HK-2 (cell line): ENCODE results near the gene ACTG2.

Experiments used
- DNase-seq: peaks from one replicate; pipeline ENCODE4 v3.0.0-alpha.2; 2018; ENCODE audit not compliant: unreplicated experiment

ACTG2 gene

DNA sequence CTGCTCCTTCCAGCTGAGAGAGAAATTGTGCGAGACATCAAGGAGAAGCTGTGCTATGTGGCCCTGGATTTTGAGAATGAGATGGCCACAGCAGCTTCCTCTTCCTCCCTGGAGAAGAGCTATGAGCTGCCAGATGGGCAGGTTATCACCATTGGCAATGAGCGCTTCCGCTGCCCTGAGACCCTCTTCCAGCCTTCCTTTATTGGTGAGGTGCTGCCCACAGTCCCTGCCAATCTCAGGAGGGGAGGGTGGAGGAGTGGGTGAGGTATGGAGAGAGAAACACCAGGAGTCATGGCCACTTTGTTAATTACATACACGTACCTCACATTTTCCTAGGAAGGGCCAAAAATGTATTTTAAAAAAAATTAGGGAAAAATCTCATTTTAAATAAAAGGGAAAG, 21.9 kb downstream of the ACTG2 start:
- DNase-seq: no peak

DNA sequence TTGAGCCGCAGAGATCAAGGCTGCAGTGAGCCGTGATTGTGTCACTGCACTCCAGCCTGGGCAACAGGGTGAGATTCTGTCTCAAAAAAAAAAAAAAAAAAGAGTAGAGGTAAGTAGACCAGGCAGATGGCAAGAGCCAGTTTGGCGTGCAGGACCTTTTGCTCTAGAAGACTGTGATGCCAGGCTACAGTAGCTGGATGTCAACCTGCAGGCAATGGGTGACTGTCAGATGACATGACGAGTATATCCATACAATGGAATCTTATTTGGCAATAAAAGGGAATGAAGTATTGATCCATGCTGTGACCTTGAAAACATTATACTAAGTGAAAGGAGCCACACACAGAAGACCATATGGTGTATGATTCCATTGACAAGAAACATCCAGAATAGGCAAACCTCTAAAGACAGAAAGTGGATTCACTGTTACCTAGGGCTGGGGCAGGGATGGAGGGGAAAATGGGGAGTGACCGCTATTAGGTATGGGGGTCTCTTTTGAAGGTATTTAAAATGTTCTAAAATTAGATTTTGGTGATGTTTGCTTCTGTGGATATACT, 22.7 kb downstream of the ACTG2 start:
- no peak for DNase-seq

DNA sequence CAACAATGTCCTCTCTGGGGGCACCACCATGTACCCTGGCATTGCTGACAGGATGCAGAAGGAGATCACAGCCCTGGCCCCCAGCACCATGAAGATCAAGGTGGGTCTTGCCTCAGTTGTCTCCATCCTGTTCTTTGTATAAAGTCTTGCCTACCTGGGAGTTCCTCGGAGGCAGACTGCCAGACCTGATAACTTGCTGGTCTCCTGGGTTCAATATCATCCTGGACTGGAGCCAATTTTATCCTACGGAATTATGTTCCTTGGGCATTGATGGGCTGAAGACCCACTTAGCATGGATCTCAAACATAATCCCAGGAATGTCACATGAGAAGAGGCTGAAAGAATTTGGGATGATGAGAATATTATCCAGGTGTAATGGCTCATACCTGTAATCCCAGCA, 23.9 kb downstream of the ACTG2 start:
- DNase-seq: no peak

DNA sequence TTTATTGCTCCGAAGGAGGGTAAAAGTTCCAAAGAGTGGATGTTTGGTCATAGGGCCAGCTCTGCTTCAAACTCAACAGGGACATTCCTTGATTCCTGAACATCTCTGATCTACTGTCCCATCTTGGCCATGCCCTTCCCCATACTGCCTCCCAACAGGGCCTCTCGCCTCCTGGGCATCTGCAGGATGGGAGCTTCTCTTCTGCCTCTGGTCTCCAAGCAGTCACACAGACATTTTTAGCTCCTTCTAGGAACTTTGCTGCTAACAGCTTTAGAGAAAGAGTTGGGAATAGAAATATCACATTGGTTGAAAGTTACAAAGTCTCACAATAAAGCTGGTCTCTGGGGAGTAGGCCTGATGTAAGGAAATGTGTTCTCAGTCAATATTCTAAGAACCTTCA, 24.5 kb downstream of the ACTG2 start:
- no peak for DNase-seq

DNA sequence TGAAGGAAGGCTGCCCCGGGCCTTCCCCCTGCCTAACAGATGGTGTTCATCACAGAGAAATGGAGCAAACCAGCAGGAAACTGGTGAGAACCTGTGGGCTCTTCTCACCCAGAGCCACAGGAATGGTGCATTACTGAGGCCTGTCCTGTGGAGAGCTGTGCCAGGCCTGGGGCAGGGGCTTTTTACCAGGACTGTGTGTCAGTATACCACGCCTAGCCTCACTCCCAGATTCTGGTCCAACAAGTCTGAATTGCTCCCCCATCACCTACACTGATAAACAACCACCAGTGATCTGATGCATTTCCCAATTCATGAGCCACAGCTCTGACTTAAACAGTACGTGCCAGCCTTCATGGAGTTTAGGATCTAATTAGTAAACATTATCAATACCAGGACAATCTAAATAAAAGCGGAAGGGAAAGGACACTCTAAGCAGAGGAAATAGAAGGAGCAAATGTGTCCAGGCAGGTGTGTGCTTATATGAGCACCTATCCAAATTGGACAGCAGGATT, 24.9 kb downstream of the ACTG2 start:
- no peak for DNase-seq

DNA sequence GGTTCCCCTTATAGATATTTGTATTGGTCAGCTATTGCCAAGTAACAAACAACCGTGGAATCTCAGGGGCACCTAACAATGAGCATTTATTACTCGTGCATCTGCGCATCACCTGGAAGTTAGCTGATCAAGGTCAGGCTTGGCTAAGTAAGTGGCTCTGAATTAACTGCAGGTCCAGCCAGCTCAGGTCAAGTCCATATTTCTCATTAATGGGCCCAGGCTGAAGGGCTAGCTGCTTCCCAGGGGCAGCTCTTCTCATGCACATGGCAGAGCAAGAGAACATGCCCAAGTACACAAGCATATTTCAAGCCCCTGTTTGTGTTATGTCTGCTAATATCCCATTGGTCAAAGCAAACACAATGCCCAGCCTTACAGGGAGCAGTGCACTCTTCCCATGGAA, 26.0 kb downstream of the ACTG2 start:
- DNase-seq: no peak

DNA sequence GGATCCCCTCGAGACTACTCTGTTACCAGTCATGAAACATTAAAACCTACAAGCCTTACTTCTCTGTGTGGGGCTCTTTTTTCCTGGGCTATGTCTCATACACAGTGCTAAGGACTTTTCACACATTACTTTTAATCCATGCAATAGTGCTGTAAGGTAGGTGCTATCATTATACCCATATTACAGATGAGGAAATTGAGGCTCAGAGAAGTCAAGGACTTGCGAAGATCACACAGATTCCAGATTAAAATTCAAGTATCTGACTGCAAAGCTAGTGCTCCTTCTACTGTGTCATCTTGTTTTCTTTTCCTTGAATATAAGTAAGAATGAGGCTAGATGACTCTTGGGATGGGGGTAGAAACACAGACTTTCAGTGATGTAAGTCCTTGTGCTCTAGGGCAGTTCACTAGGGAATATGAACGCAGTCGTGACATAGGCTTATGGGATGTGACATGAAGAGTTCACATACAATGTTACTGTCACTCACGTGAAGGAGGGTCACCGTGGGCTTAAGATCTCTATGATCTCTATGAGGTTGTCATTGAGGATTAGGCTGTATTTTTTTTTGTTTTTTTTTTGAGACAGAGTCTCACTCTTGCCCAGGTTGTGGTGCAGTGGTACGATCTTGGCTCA, 26.9 kb downstream of the ACTG2 start:
- DNase-seq: no peak

DNA sequence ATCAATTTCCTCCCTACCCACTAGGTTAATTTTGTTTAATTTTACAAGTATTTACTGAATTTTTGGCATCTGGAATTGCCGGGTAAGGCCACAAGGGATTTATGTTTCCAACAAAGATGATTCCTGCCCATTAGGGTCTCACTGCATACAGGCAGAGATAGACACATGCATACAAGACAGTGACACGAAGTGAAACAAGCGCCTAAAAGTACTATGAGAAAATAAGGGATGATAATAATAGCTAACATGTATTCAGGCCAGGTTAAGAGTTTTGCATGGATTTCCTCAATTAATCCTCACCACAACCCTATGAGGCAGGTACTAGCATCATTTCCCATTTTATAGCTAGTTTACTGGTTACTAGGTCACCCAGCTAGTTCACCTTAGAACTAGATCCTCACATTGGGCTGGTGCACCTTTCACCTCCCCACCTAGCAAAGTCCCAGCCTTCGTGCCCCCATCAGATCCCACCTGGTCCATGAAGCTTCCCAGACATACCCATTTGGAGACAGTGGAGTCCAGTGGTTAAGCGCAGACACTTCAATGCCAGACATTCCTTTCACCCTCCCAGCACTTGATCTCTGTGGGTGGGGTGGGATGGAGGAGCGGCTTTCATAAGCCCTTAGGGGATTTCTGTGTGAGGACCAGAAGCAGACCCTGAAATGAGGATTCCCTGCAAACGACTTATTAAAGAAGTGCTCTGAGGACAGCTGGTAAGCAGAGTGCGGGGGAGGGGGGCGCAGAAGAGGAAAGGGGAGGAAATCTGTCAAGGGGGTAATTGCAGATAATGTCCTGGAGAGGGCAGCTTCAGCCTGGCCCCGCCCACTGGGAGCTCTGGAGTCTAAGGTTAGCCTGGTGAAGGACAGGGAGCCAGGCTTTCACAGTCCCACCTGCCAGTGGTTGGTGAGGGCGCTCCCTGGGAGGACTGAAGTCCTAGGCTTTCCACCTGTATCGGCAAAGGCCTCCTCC, 28.1 kb downstream of the ACTG2 start:
- DNase-seq: peak; percentile 17

DNA sequence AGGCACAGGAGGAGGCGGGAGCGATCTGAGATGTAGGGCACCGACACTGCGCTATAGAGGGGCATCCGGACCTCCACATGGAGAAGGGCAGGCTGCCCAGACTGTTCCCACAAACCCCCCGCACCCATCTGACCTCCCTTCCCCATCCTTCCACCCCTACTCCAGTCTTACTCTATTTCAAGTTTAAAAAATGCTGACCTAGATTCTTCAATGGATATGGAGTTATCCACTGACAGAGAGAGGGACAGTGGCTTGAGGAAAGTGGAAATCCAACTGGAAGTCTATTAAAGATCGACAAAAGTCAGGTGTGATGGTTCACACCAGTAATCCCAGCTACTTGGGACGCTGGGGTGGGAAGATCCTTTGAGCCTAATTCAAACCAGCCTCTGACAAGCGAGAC, 28.8 kb downstream of the ACTG2 start:
- no peak for DNase-seq

DNA sequence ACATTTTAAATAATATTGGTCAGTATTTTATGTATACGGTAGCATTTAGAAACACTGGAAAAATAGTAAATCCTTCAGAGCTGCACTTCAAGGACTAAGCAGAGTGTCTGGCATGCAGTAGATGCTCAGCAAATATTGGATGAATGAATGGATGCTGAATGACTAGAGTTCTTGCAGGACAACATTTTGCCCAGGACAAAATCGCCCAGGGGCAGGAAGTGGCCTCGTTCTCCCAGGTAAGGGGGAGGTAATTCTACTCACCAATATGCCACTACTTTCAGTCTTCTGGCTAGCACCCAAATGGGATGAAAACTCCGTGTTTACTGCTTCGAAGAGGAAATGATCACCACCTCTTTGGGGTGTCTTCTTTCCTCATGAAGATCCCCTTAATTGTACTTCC, 29.9 kb downstream of the ACTG2 start:
- no peak for DNase-seq

DNA sequence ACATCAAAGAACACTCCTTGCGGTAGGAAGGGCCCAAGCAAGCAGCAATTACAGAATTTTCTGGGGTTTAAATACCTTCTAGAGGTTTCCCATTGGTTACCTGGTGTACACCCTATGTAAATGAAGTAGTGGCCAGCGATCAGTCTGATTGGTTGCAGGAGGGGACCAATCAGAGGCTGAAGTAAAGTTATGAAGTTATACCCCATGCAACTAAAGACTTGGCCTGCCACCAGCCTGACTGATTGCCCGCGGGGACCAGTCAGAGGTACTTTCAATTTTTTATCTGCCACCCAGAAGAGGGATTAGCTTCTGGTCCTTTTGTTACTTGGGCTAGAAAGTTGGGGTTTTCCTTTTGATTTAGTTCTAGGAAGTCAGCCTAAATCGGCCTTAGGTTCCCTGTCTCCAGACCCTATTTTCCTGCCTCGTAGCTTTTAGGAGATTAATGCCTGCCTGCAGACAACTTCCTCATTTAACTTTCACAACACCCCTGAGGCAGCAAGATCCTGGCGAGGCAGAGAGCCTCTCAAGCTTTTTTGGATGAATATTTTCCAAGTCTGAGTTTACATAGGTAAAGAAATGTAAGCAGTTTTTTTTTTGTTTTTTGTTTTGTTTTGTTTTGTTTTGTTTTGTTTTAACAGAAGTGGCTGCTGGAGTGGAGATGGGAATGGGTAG, 32.4 kb downstream of the ACTG2 start:
- no peak for DNase-seq

DNA sequence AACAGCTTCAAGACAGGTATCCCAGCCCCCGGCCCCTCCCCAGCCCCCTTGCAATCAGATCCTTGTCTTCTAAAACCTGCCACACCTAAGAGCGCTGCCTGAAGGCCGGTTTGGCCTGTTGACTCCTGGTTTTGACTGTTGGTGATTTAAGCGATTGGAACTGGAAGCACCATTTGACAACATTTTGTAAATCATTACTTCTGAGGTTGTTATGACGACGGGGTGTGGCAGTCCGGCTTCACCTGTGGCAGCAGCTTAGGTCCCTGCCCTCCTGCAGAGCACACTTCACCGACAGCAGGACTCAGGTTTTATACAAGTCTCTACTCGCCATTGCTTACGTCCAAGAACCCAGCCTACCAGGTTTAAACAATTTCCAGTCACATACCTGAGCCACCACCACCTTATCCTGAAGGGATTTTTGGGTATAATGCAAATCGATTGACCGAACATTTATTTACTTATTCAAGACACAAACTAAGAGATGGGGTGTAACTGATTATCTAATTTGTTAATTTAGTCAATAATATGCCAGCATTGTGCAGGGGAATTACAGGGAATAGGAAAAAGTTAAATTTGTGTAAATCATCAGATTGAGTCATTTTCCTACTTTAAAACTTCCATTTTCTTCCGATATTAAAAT, 33.2 kb downstream of the ACTG2 start:
- no peak for DNase-seq

DNA sequence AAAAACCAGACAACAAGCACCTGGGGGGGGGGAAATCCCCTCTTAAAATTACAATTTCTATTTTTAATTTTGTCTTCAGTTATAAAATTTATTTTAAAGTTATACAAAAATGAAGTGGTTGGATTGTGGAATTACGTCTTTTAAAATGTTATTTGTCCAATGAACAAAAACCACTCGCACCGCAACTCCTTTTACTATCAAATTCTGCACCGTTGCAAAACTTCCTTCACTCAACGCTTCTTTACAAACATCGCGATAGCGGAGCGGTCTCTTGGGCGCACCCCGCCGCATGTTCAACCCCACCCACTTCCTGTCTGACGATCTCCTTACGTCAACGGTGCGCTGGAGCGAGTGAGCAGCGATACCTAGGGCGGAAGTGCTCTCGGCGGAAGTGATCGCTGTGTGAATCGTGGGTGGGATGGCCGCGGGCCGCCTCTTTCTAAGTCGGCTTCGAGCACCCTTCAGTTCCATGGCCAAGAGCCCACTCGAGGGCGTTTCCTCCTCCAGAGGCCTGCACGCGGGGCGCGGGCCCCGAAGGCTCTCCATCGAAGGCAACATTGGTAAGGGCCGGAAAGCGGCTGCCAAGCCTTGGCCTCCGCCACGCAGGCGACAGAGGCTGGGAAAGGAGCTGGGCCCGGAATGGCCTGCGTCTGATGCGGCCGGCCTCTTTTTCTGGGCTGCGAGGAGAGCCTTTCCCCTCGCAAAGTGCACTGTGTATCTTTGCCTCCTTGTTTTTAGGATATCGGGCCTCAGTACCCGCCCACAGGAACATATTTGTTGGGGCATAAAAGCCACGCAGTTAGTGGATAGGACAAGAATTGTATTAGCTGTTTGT, 33.9 kb downstream of the ACTG2 start, which contains the start of gene DGUOK:
Gene DGUOK, plus strand, starts transcription at position 388 of the 835 bp plus-strand sequence. Its CDS starts 31 bp downstream, at position 419.
- DNase-seq: peak; percentile 97

DNA sequence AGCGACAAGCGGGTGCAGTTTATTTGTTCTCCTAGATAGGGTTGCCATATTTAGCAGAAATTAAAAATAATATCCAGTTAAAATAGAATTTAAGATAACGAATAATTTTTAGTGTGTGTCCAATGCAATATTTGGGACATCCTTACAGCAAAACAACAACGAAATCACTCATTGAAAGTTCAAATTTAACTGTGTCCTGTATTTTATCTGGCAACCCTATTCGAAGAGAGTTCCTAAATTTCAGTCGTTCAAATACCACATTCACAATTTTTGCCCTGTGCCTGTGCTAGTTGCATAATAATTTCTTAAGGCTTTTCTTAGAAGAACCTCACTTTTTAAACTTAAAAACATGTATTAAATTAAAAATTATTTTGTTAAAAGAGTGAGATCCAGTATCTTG, 34.5 kb downstream of the ACTG2 start:
- DNase-seq: no peak

DNA sequence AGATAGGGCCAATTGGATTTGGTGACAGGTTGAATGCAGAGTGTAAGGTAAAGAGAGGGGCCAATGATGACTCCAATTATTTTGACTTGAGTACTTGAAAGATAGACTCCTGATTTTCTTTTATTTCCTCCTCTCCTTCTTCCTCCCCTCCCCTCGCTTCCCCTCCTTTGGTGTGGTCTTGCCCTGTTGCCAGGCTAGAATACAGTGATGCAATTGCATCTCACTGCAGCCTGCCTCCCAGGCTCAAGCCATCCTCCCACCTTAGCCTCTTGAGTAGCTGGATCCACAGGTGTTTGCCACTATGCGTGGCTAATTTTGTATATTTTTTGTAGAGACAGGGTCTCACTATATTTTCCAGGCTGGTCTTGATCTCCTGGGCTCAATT, 36.1 kb downstream of the ACTG2 start:
- no peak for DNase-seq

DNA sequence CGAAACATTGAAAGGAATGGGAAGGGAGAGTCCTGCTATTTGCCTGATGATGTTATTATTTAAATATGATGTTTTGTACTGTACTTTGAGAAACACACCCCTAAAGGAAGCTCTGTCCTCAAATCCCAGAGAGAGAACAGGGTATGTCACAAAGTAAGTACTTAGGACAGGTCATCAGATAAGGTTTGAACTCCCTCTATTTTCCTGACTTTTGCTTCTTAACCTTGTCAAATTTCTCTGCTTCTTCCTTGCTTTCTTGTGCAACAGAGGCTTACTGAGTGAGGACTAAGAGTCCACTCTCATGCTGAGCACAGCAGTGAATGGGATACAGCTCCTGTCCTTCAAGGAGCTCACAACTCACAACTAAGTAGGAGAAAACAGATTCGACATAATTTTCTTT, 37.6 kb downstream of the ACTG2 start:
- DNase-seq: no peak

DNA sequence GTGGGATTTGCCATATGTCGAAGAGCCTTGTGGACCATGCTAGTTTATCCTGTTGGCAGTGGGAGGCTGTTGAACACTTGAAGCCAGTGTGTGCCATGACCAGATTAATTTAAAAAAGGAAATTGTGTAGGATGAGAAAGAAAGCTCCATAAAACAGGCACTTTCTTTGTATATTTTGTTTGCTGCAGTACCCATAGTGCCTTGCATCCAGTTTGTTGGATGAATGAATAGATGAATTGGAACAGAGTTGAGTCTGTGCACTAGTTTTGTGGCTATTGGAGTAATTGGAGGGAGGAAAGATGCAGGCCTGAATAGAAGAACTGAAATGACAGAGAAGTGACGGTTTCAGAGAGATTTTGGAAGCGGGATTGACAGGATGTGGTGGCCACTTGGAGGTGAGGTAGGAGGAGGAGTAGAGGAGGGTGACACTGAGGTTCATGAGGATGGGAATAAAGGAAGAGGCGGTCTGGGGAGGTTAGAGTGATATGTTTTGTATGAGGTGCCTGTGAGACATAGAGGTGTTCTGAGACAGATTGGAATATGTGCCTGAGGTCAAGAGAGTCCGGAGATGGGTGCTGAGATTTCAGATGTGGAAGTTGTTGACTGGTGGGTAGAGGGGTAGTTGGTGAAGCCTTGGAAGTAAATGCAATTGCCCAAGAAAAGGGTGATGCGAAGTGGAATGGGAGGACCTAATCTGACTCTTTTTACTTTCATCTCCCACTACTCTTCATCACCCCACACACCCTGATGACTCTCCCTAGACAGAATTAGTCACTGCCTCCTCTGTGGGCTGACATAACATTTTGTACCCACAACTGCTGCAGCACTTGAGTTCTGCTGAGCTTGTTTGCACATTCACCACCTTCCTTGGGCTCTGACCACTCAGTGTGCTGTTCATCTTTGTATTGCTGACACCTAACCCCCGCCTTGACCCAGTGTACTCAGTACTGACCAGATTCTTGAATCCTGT, 39.0 kb downstream of the ACTG2 start:
- DNase-seq: peak; percentile 25

DNA sequence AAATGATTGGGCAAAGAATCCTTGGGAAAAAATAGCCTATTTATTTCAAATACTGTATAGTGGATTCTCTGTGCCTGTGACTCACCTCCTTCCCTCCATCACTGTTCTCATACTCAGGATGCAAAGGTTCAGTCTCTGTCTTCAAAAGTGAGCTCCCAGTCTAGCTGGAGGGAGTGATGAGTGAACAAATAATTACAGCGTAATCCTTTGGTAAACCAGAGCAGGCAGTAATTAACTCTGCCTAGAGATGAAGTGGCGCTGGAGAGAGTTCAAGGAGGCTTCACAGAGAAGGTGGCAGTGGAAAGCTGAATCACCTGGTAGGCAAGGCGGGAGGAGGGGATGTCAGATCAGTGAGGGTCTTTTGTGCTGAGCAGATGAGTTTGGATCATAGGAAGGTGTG, 40.4 kb downstream of the ACTG2 start:
- DNase-seq: no peak

DNA sequence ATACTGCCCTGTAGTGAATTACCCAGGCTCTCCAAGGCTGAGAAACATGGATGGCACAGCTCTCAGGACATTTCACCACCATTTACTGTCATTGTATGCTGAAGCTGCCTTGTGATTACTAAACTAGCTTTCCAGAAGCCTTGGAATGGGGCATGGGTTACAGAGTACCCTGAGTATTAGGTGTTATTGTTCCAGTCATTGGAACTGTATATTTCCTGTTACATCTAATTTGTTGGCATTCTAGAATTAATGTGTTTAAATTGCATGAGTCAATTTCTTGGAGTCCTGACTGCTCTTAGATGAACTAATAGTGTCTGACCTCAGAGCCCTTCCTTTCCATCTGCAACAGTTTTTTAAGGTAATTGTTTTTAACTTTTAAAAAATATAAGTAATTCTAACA, 42.8 kb downstream of the ACTG2 start:
- no peak for DNase-seq
